Natural killer cell treated with Interleukin-12 subunit alpha and Interleukin-12 subunit beta and Interleukin-15 and Interleukin-18, amount 100 ng/mL, for 72 hours (primary cell): Measurements from ENCODE around the gene PATZ1. TPM values are rescaled to one million over a fixed set of nuclear protein-coding genes. Genes with fewer than 3 reads are reported as not detected.
"Not testable (repeated sequence)": the region's sequence is repeated elsewhere in the genome, so short reads cannot be mapped to it uniquely, and the experiment has no call there.

ENCODE experiments used
- ATAC-seq, 2 donors: fragments of 150-1000 bp; cut with Tn5 transposase in 1 of 2; sonication (Bioruptor Pico), chemical (Tn5 transposase) in 1 of 2; 2 replicates each; pipeline ENCODE4 v1.10.0; 2021
- DNase-seq: peaks from one replicate; pipeline ENCODE4 v3.0.0; 2022; ENCODE audit warnings: low spot score
- H3K27ac Mint-ChIP-seq, 2 donors: 1 replicate in 1 of 2; 2 replicates in 1 of 2; pipeline ENCODE4 v1.8.0; 2022; ENCODE audit warnings: mixed read lengths in 2 of 2, mild to moderate bottlenecking in 1 of 2, moderate library complexity in 1 of 2
- H3K27me3 Mint-ChIP-seq, 2 donors: 1 replicate in 1 of 2; 2 replicates in 1 of 2; pipeline ENCODE4 v1.8.0; 2022; ENCODE audit warnings: mixed read lengths in 2 of 2
- H3K36me3 Mint-ChIP-seq: one replicate; pipeline ENCODE4 v1.8.0; 2022; ENCODE audit warnings: mixed read lengths
- H3K4me1 Mint-ChIP-seq, 2 donors: 1 replicate in 1 of 2; 2 replicates in 1 of 2; pipeline ENCODE4 v1.8.0; 2022; ENCODE audit warnings: low read depth in 2 of 2, mixed read lengths in 2 of 2, mild to moderate bottlenecking in 1 of 2
- H3K4me3 Mint-ChIP-seq: one replicate; pipeline ENCODE4 v1.8.0; 2022; ENCODE audit warnings: mixed read lengths
- H3K9me3 Mint-ChIP-seq: 2 replicates; pipeline ENCODE4 v1.8.0; 2022; ENCODE audit warnings: mixed read lengths
- total RNA-seq, 2 donors: library from RNA; stranded (reverse); gene quantifications; one replicate each; pipeline ENCODE4 v1.2.3, GENCODE V29; 2022

The PATZ1 gene
- total RNA-seq, 2 donors from 2014 or later, result 13.9 to 34.1 TPM

DNA sequence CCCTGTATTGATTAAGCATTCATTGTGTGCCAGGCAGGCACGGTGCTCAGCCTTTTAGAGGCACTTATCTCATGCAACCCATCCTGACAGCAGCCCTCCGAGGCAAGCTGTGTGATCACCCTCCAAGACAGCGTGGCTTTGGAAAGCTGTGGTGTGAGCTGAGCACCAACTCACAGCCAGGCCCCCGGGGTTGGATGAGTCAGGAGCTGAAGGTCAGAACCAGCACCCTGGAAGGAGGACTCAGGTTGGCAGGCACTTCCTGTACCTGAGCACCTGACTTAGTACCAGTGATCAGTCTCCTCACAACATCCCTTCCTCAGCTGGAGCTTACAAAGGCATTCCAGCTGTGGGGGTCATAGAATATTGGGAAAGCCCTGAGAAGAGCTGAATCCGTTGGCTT is 9.0 kb downstream of the PATZ1 start:
- DNase-seq, result no peak
- Mint-ChIP-seq H3K36me3 (peaks cover 21% of the 10 kb centered on the region), H3K4me3 (no peak overlapping the region), H3K4me1 (peaks cover 21 to 44% of the 10 kb centered on the region in 2 donors), H3K27ac (peak overlapping the region in 1 of 2 donors; percentile 39), H3K9me3 (no peaks in the 10 kb centered on the region), H3K27me3 (no peaks in the 10 kb centered on the region)
- peak in 1 of 2 donors; percentile 48 for ATAC-seq

- DNase-seq (no peak), ATAC-seq (no peak)
- peak overlapping the region in 1 of 2 donors; percentile 78 for H3K27ac Mint-ChIP-seq
- H3K9me3 Mint-ChIP-seq, result no peaks in the 10 kb centered on the region
- H3K36me3 Mint-ChIP-seq, result peaks cover 27% of the 10 kb centered on the region
- no peak overlapping the region for H3K4me3 Mint-ChIP-seq
- peaks cover 11 to 29% of the 10 kb centered on the region in 2 donors for H3K4me1 Mint-ChIP-seq
- H3K27me3 Mint-ChIP-seq, result no peaks in the 10 kb centered on the region
Observed at GRCh38 chr22:31334329-31334728, 11.8 kb downstream of the PATZ1 start.

DNA sequence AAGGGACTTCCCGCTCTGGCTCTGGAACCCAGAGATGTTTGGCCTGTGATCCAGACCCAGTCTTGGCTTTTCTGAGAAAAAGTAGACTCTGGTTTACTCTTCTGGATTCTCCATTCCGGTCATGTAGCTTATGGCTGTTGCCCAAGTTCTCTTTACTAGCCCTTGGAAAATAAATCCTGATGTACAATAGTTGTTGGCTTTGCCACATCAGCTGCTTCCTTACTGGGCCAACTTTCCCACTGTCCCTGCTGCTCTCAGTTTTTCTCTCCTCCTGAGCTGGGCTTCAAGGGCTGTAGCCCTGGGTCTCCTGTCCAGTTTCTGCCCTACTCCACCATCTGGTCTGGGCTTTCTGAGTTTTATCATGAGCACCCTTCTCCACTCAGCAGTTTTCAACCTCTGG is 12.5 kb downstream of the PATZ1 start:
- Mint-ChIP-seq H3K27me3 (no peaks in the 10 kb centered on the region), H3K4me3 (no peak overlapping the region), H3K36me3 (peaks cover 28% of the 10 kb centered on the region), H3K9me3 (no peaks in the 10 kb centered on the region), H3K4me1 (peaks cover 7 to 26% of the 10 kb centered on the region in 2 donors), H3K27ac (peak overlapping the region in 1 of 2 donors; percentile 78)
- no peak for DNase-seq
- no peak for ATAC-seq

GRCh38 chr22:31332886-31333285 is 13.3 kb downstream of the PATZ1 start:
- Mint-ChIP-seq H3K27ac (no peak overlapping the region), H3K9me3 (no peaks in the 10 kb centered on the region), H3K4me1 (peaks cover 7 to 20% of the 10 kb centered on the region in 2 donors), H3K27me3 (no peaks in the 10 kb centered on the region), H3K4me3 (no peak overlapping the region), H3K36me3 (peaks cover 28% of the 10 kb centered on the region)
- ATAC-seq (no peak), DNase-seq (no peak)

DNA sequence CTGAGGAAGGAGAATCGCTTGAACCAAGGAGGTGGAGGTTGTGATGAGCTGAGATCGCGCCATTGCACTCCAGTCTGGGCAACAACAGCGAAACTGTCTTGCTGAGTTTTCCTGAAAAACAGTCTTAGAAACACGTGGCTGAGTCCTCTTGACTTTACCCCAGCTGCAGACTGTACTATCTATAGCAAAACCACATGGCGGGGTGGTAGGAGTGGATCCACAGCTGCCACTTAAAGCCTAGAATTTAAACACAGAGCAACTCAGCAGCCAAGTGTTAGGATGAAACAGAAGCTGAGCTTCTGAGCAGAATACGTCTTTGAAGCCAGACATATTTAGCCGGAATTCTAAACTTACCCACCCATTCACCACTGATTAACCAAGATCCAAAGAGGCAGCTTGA is 14.1 kb downstream of the PATZ1 start:
- Mint-ChIP-seq H3K4me1 (peaks cover 7 to 19% of the 10 kb centered on the region in 2 donors), H3K27ac (no peak overlapping the region), H3K36me3 (peaks cover 28% of the 10 kb centered on the region), H3K27me3 (no peaks in the 10 kb centered on the region), H3K9me3 (no peaks in the 10 kb centered on the region), H3K4me3 (no peak overlapping the region)
- DNase-seq, result no peak
- no peak for ATAC-seq

GRCh38 chr22:31329453-31330215 is 16.5 kb downstream of the PATZ1 start:
- no peak for DNase-seq
- no peaks in the 10 kb centered on the region for H3K9me3 Mint-ChIP-seq
- no peak overlapping the region for H3K4me3 Mint-ChIP-seq
- peaks cover 36% of the 10 kb centered on the region for H3K36me3 Mint-ChIP-seq
- H3K4me1 Mint-ChIP-seq, result peaks cover 7 to 20% of the 10 kb centered on the region in 2 donors
- no peaks in the 10 kb centered on the region for H3K27me3 Mint-ChIP-seq
- ATAC-seq, result peak; percentile 47 to 64
- H3K27ac Mint-ChIP-seq, result peak overlapping the region in 1 of 2 donors; percentile 69

GRCh38 chr22:31329029-31329428 is 17.1 kb downstream of the PATZ1 start:
- Mint-ChIP-seq H3K4me3 (no peak overlapping the region), H3K27ac (peak overlapping the region in 1 of 2 donors; percentile 69), H3K9me3 (no peaks in the 10 kb centered on the region), H3K36me3 (peaks cover 35% of the 10 kb centered on the region), H3K4me1 (peaks cover 7 to 20% of the 10 kb centered on the region in 2 donors), H3K27me3 (no peaks in the 10 kb centered on the region)
- ATAC-seq (no peak), DNase-seq (no peak)

GRCh38 chr22:31328544-31328960 is 17.6 kb downstream of the PATZ1 start:
- H3K9me3 Mint-ChIP-seq, result no peaks in the 10 kb centered on the region
- ATAC-seq, result no peak
- no peak overlapping the region for H3K27ac Mint-ChIP-seq

DNA sequence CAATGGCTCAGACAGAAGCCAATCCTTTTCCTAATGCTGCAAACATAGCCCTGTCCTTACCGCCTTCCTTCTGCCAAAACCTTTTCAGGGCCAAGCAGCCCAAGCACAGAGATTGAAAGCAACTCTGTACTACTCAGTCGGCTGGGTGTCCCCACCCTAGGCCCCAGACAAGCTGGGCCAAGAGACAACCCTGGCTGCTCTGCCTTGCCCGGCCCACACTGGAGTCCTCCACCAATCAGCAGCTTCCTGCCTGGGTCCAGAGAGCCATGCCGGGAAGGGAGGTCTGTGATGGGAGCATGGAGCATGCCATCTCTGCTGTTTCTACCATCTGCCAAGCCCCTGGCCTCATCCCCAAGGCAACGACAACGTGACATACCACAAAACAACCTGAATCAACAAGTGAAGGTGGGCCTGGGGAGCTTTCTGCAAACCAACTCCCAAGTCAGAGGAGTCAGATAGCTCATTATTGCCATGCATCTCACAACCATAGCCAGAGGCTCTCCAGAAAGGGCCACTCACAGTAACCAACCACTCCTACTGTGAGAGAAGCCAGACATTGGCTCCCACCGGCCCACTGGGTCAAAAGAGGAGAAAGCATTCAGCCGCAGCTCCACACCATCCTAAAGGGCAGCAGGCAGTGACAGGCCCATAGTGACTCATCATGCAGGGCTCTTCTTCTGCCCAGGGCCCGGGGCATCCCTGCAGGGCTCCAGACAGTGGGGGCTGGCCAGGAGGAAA is 18.2 kb downstream of the PATZ1 start:
- Mint-ChIP-seq H3K27me3 (no peaks in the 10 kb centered on the region), H3K27ac (no peak overlapping the region), H3K36me3 (peaks cover 25% of the 10 kb centered on the region), H3K9me3 (no peaks in the 10 kb centered on the region), H3K4me1 (peaks cover 7 to 13% of the 10 kb centered on the region in 2 donors), H3K4me3 (no peak overlapping the region)
- no peak for ATAC-seq
- DNase-seq, result no peak

More at GRCh38 chr22:31328544-31328960, 17.6 kb downstream of the PATZ1 start:
- Mint-ChIP-seq H3K36me3 (peaks cover 31% of the 10 kb centered on the region), H3K4me1 (peaks cover 7 to 16% of the 10 kb centered on the region in 2 donors), H3K27me3 (no peaks in the 10 kb centered on the region), H3K4me3 (no peak overlapping the region)
- DNase-seq, result no peak

- H3K4me1 Mint-ChIP-seq, result peaks cover 7 to 13% of the 10 kb centered on the region in 2 donors
- ATAC-seq, result no peak
Observed at GRCh38 chr22:31326877-31327276, 19.3 kb downstream of the PATZ1 start.

DNA sequence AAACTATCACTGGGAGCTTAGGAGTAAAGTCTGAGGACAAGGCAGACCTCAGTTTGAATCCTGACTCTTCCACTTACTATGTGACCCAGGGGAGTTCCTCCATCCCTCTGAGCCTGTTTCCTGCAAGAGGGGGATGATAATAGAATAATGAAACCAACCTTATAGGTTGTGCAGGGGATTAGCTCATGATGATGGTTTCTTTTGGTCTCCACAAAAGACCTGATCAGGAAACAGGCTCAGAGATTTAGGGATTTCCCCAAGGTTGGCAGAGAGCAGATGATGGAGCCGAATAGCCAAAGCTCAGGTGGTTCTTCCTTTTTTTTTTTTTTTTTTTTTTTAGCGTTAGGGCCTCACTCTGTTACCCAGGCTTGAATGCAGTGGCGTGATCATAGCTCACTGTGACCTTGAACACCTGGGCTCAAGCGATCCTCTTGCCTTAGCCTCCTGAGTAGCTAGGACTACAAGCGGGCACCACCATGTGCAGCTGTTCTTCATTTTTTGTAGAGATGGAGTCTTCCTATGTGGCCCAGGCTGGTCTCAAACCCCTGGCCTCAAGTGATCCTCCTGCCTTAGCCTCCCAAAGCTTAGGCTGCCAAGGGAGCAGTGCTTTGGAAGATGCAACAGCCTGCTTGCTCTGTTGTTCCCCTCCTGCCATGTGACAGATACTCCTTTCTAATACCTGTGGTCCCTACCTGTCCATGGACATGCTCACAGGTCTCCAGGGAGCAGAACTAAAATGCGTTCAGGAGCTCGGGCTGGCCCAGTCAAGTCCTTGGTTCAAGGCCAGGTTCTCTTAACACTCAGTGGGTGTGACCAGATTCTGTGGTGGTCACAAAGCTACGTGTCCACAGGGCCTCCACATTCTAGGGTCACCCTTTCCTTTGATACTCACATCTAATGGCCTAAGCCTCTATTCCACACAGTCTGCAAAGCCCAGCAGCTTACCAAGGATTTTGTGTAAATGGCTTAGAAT is 22.3 kb downstream of the PATZ1 start:
- H3K4me1 Mint-ChIP-seq, result peaks cover 0 to 6% of the 10 kb centered on the region in 2 donors
- H3K36me3 Mint-ChIP-seq, result peaks cover 15% of the 10 kb centered on the region
- peak overlapping the region in 1 of 2 donors; percentile 21 for H3K27ac Mint-ChIP-seq
- no peak overlapping the region for H3K4me3 Mint-ChIP-seq
- no peak for ATAC-seq
- no peaks in the 10 kb centered on the region for H3K27me3 Mint-ChIP-seq
- no peaks in the 10 kb centered on the region for H3K9me3 Mint-ChIP-seq
- no peak for DNase-seq

More at GRCh38 chr22:31326877-31327276, 19.3 kb downstream of the PATZ1 start:
- no peaks in the 10 kb centered on the region for H3K27me3 Mint-ChIP-seq
- peaks cover 21% of the 10 kb centered on the region for H3K36me3 Mint-ChIP-seq
- no peak for DNase-seq
- H3K9me3 Mint-ChIP-seq, result no peaks in the 10 kb centered on the region
- H3K4me3 Mint-ChIP-seq, result no peak overlapping the region
- H3K27ac Mint-ChIP-seq, result no peak overlapping the region

- H3K4me1 Mint-ChIP-seq, result peaks cover 0 to 4% of the 10 kb centered on the region in 2 donors
- no peak overlapping the region for H3K27ac Mint-ChIP-seq
- ATAC-seq (no peak), DNase-seq (no peak)
- no peaks in the 10 kb centered on the region for H3K27me3 Mint-ChIP-seq
- H3K4me3 Mint-ChIP-seq, result no peak overlapping the region
- H3K36me3 Mint-ChIP-seq, result peaks cover 15% of the 10 kb centered on the region
- no peaks in the 10 kb centered on the region for H3K9me3 Mint-ChIP-seq
Observed at GRCh38 chr22:31321421-31321820, 24.7 kb downstream of the PATZ1 start.

DNA sequence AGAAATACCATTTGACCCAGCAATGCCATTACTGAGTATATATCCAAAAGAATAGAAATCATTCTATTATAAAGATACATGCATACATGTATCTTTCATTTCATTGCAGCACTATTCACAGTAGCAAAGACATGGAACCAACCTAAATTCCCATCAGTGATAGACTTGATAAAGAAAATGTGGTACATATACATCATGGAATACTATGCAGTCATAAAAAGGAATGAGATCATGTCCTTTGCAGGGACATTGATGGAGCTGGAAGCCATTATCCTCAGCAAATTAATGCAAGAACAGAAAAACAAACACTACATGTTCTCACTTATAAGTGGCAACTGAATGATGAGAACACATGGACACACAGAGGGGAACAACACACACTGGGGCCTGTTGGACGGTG is 31.9 kb downstream of the PATZ1 start:
- not testable (repeated sequence) for H3K36me3 Mint-ChIP-seq

More for the DNA sequence above, 31.9 kb downstream of the PATZ1 start:
- H3K27me3 Mint-ChIP-seq, ATAC-seq, H3K4me1 Mint-ChIP-seq, H3K9me3 Mint-ChIP-seq, H3K4me3 Mint-ChIP-seq, H3K27ac Mint-ChIP-seq, DNase-seq: not testable (repeated sequence)
